Esophagus muscularis mucosa (tissue), 4 donors: ENCODE results near the gene DYNC2LI1. TPM values are rescaled to one million over a fixed set of nuclear protein-coding genes. Genes with fewer than 3 reads are reported as not detected.
A peak's percentile ranks its signal among the peaks of the same experiment; 100 is the strongest.

Experiments used
- DNase-seq: peaks from one replicate; pipeline ENCODE4 v3.0.0-alpha.2; 2017; ENCODE audit errors: extremely low spot score
- H3K27ac ChIP-seq, 4 donors: fragments of 200-600 bp; sonication (generic); replicated peaks in 1 of 4; 1 replicate in 3 of 4; 2 replicates in 1 of 4; pipeline ENCODE4 v1.5.1; 2016 to 2019; ENCODE audit warnings: mild to moderate bottlenecking in 1 of 4
- H3K27me3 ChIP-seq, 4 donors: fragments of 200-600 bp; sonication (generic); one replicate each; pipeline versions ENCODE4 v1.5.1 to v1.6.0; 2016 to 2019
- H3K36me3 ChIP-seq, 4 donors: fragments of 200-600 bp; sonication (generic); one replicate each; pipeline ENCODE4 v1.5.1; 2016 to 2019
- H3K4me1 ChIP-seq, 4 donors: fragments of 200-600 bp; sonication (generic); one replicate each; pipeline ENCODE4 v1.5.1; 2016 to 2019
- H3K4me3 ChIP-seq, 4 donors: fragments of 200-600 bp; sonication (generic); 1 replicate in 2 of 4; 2 replicates in 2 of 4; pipeline ENCODE4 v1.5.1; 2016 to 2019; ENCODE audit warnings: mild to moderate bottlenecking in 4 of 4, moderate library complexity in 1 of 4
- H3K9me3 ChIP-seq, 4 donors: fragments of 200-600 bp; sonication (generic); 1 replicate in 3 of 4; 2 replicates in 1 of 4; pipeline ENCODE4 v1.5.1; 2016 to 2019
- EP300 ChIP-seq: sonication (generic); formaldehyde crosslinking; IDR thresholded peaks from one replicate; pipeline ENCODE4 v1.6.1; 2017; ENCODE audit warnings: antibody characterized with exemption
- POLR2A ChIP-seq: fragments of 450-650 bp; IDR thresholded peaks from one replicate; pipeline ENCODE4 v1.6.1; 2017; ENCODE audit warnings: antibody characterized with exemption, moderate library complexity, mild to moderate bottlenecking, low read depth
- POLR2AphosphoS5 ChIP-seq, 2 donors: sonication (generic); formaldehyde crosslinking; IDR thresholded peaks; one replicate each; pipeline ENCODE4 v1.6.1; 2017; ENCODE audit warnings: antibody characterized with exemption in 2 of 2
- WGBS: methylation state at CpG from one replicate; pipeline ENCODE4 v1.1.5; 2018; 5-methylcytosine and 5-hydroxymethylcytosine counted together
- intact Hi-C: fragments of 100-400 bp; cut with DNase I; formaldehyde crosslinking; loops from one replicate; pipeline ENCODE4 v1.15.1; 2023
- total RNA-seq, 4 donors: library from RNA; depleted of rRNA; stranded (reverse); fragments of >200 nt; gene quantifications; one replicate each; pipeline versions ENCODE4 v1.1.0 to v1.2.1, GENCODE V29; 2016
- TF ChIP-seq, protein P1 (sequence below), 3 experiments: fragments of 200-600 bp in 2 of 3; fragments of 450-650 bp in 1 of 3; sonication (generic) in 2 of 3; IDR thresholded peaks; one replicate each; pipeline ENCODE4 v1.5.1; 2017 to 2019; ENCODE audit warnings: antibody characterized with exemption in 3 of 3, mild to moderate bottlenecking in 2 of 3, moderate library complexity in 1 of 3

DYNC2LI1 gene
- total RNA-seq, 4 donors from 2014 or later, result 15.6 to 19.1 (median 17.7) TPM

DNA sequence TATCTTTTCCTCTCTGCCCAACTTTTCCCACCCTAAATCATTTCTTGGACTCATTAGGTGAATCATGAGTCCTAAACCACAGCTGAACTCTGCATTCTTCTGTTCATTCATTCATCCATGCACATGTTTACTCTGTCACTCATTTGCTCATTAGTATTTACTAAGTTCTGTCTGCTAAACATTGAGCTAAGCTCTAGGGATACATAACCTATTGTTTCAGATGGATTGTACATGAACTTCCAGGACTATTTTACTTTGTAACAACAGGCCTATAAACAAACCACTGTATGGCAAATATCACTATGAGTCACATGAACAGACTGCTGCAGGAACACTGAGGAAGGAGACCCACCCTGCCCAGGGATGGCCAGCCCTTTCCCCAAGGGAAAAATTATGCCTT is 14.6 kb upstream of the DYNC2LI1 start:
- intact Hi-C loops, result no loop called here
- no peak for DNase-seq

DNA sequence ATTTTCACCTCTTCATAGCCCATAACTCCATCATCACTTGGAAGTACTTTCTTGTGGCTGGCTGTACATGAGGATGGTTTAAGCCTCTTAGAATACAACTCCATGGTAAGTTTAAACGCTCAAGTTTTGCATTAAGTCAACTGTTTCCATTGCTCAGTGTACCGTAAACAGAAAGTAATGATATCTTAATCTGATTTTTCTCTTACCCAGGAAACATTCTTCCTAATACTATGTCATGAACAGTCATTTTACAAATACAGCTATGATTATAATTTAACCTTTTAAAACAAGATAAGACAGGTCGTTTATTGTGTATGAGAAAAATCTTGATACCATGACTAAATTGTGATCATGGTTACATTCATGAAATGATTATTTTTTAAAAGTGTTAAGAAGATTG is 11.6 kb upstream of the DYNC2LI1 start:
- Histone ChIP-seq H3K4me3 (no peak overlapping the region), H3K36me3 (peaks cover 0 to 17% (median 0%) of the 10 kb centered on the region in 4 donors), H3K27ac (no peak overlapping the region), H3K9me3 (no peaks in the 10 kb centered on the region), H3K27me3 (no peaks in the 10 kb centered on the region), H3K4me1 (peaks cover 0 to 7% (median 2%) of the 10 kb centered on the region in 4 donors)
- DNase-seq, result no peak
- TF ChIP-seq EP300, result no peak
- TF ChIP-seq POLR2AphosphoS5 (IDR thresholded peaks at IDR 0.05), result no peak
- TF ChIP-seq, protein P1, sequence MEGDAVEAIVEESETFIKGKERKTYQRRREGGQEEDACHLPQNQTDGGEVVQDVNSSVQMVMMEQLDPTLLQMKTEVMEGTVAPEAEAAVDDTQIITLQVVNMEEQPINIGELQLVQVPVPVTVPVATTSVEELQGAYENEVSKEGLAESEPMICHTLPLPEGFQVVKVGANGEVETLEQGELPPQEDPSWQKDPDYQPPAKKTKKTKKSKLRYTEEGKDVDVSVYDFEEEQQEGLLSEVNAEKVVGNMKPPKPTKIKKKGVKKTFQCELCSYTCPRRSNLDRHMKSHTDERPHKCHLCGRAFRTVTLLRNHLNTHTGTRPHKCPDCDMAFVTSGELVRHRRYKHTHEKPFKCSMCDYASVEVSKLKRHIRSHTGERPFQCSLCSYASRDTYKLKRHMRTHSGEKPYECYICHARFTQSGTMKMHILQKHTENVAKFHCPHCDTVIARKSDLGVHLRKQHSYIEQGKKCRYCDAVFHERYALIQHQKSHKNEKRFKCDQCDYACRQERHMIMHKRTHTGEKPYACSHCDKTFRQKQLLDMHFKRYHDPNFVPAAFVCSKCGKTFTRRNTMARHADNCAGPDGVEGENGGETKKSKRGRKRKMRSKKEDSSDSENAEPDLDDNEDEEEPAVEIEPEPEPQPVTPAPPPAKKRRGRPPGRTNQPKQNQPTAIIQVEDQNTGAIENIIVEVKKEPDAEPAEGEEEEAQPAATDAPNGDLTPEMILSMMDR (IDR thresholded peaks at IDR 0.05), result no peak
- TF ChIP-seq POLR2A, result no peak
- intact Hi-C loops, result no loop called here
- 74% methylated on average over 3 of the region's 3 CpGs for WGBS

More for the DNA sequence above, 14.6 kb upstream of the DYNC2LI1 start:
- no peaks in the 10 kb centered on the region for H3K9me3 ChIP-seq
- no peak for TF ChIP-seq EP300
- no peak for TF ChIP-seq POLR2AphosphoS5 (IDR thresholded peaks at IDR 0.05)
- TF ChIP-seq, protein P1 (IDR thresholded peaks at IDR 0.05), result no peak
- TF ChIP-seq POLR2A, result no peak
- peaks cover 0 to 7% (median 2%) of the 10 kb centered on the region in 4 donors for H3K4me1 ChIP-seq
- H3K36me3 ChIP-seq, result no peaks in the 10 kb centered on the region
- H3K27ac ChIP-seq, result peak overlapping the region in 2 of 4 donors; percentile 7 to 41
- H3K4me3 ChIP-seq, result no peak overlapping the region
- H3K27me3 ChIP-seq, result no peaks in the 10 kb centered on the region

DNA sequence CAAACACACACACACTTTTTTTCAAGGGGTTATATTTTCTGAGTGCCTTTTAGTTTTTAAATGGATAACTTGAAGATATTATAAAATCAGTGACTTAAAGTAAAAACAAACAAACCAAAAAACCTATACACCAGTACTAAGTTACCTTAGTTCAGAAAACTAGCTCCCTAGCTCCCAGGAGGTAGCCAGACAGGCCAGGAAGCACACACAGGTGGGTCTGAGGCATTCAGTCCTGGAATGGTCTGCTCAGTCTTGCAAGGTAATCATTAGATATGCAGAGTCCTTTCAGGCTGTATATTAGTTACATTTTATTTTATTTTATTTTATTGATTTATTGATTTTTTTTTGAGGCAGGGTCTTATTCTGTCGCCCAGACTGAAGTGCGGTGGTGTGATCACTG is 10.7 kb upstream of the DYNC2LI1 start:
- 95% methylated on average over 2 of the region's 2 CpGs for WGBS
- Histone ChIP-seq H3K36me3 (peaks cover 0 to 17% (median 0%) of the 10 kb centered on the region in 4 donors), H3K27me3 (no peaks in the 10 kb centered on the region), H3K4me3 (no peak overlapping the region), H3K9me3 (no peaks in the 10 kb centered on the region), H3K4me1 (peaks cover 0 to 7% (median 2%) of the 10 kb centered on the region in 4 donors), H3K27ac (no peak overlapping the region)
- TF ChIP-seq, protein P1 (IDR thresholded peaks at IDR 0.05), result no peak
- TF ChIP-seq POLR2A (no peak), EP300 (no peak), POLR2AphosphoS5 (IDR thresholded peaks at IDR 0.05) (no peak)
- intact Hi-C loops, result no loop called here
- no peak for DNase-seq

DNA sequence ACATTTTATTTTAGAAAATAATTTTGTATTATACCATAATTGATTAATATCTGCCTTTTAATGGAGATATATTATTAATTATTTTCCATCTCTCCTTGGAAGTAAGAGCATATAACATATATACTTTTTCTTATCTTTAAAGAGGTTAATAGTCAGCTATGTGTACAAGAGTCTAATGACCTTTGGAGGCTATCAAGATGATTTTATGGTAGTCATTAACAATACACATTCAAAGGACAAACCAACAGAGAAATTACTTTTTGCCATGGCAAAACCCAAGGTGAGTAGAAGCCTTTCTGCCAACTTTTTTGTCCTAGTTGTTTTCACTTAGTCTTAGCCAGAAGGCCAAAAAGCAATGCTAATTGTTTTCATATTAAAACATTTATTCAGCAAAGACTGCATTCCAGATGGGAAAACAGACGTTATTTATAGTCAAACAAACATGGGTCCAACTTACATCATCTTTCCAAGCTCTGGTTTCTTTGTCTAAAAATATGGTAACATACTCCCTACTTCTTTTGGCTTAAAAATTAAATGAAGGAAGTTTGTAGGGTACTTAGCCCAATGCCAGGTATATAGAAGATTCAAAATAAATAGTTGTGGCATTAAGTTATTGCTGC is 9.6 kb upstream of the DYNC2LI1 start:
- WGBS, result 47% methylated on average over 1 of the region's 1 CpG
- intact Hi-C loops, result no loop called here
- H3K4me1 ChIP-seq, result peaks cover 0 to 1% (median 0%) of the 10 kb centered on the region in 4 donors
- no peaks in the 10 kb centered on the region for H3K9me3 ChIP-seq
- no peak overlapping the region for H3K4me3 ChIP-seq
- peaks cover 0 to 17% (median 0%) of the 10 kb centered on the region in 4 donors for H3K36me3 ChIP-seq
- TF ChIP-seq, protein P1 (IDR thresholded peaks at IDR 0.05), result no peak
- TF ChIP-seq EP300 (no peak), POLR2AphosphoS5 (IDR thresholded peaks at IDR 0.05) (no peak), POLR2A (no peak)
- H3K27ac ChIP-seq, result no peak overlapping the region
- no peaks in the 10 kb centered on the region for H3K27me3 ChIP-seq
- DNase-seq, result no peak

DNA sequence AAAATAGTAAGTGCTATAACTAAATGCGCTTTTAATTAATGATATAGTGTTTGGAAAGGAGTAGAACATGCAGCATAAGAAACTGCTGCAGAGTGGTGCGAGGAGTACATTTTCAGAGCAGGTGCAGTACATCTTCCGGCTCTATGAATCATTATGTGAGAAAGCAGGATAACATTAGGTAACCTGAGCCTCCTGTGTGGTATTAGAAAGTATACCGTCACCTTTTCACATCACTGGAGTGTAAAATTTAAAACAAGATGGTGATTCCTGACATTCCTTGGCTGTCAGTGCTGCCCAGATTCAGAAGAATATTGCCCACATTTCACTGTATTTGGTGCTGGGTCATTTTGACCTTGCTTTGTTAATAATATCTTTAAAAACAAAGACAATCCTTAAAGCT is 7.8 kb upstream of the DYNC2LI1 start:
- no peak overlapping the region for H3K27ac ChIP-seq
- no peaks in the 10 kb centered on the region for H3K4me1 ChIP-seq
- TF ChIP-seq POLR2AphosphoS5 (IDR thresholded peaks at IDR 0.05) (no peak), POLR2A (no peak), EP300 (no peak)
- TF ChIP-seq, protein P1 (IDR thresholded peaks at IDR 0.05), result no peak
- intact Hi-C loops, result no loop called here
- H3K9me3 ChIP-seq, result no peaks in the 10 kb centered on the region
- no peaks in the 10 kb centered on the region for H3K27me3 ChIP-seq
- WGBS, result 74% methylated on average over 4 of the region's 4 CpGs
- peaks cover 0 to 17% (median 0%) of the 10 kb centered on the region in 4 donors for H3K36me3 ChIP-seq
- no peak overlapping the region for H3K4me3 ChIP-seq
- DNase-seq, result no peak
